H1 (cell line): ENCODE measurements around the gene KIAA1328. TPM values are rescaled to one million over a fixed set of nuclear protein-coding genes. Genes with fewer than 3 reads are reported as not detected.

ENCODE experiments used
- CBX8 ChIP-seq: fragments of 300-800, 300-1000 bp; sonication (generic); IDR thresholded peaks from 2 replicates; pipeline ENCODE4 v1.7.1; 2016; ENCODE audit warnings: low read depth, low read length, borderline replicate concordance
- FOSL1 ChIP-seq: IDR thresholded peaks from 2 replicates; pipeline ENCODE4 v1.6.1; 2011; ENCODE audit warnings: mild to moderate bottlenecking, low read depth, low read length, moderate library complexity; ENCODE audit not compliant: insufficient read depth
- GABPA ChIP-seq: IDR thresholded peaks from 2 replicates; pipeline ENCODE4 v1.6.1; 2011; ENCODE audit warnings: mild to moderate bottlenecking, low read length, moderate library complexity, borderline replicate concordance; ENCODE audit not compliant: insufficient read depth
- KDM4A ChIP-seq: IDR thresholded peaks from one replicate; pipeline ENCODE4 v1.7.1; 2012; ENCODE audit warnings: low read depth, mild to moderate bottlenecking, moderate library complexity, low read length, inconsistent platforms; ENCODE audit not compliant: severe bottlenecking
- SP1 ChIP-seq: IDR thresholded peaks from 2 replicates; pipeline ENCODE4 v1.6.1; 2011; ENCODE audit warnings: low read depth, low read length
- SRF ChIP-seq: IDR thresholded peaks from 2 replicates; pipeline ENCODE4 v1.6.1; 2011; ENCODE audit warnings: mild to moderate bottlenecking, low read depth, low read length, moderate library complexity
- polyA plus RNA-seq, 7 experiments: library from polyadenylated mRNA; depleted of rRNA in 3 of 7; stranded (reverse) in 5 of 7; unstranded in 2 of 7; fragments of >200 nt in 5 of 7; fragments of 200-250 nt in 2 of 7; gene quantifications; 1 replicate in 5 of 7; 2 replicates in 1 of 7; 4 replicates in 1 of 7; pipeline versions ENCODE4 v1.2.1 to v1.2.3, GENCODE V29; 2011 to 2013; ENCODE audit warnings: missing spikeins in 2 of 7, mixed read lengths in 2 of 7
- total RNA-seq: library from RNA; stranded (reverse); fragmentation: NEBNext Ultra II Directional; extraction: Animal tissue kit (Norgen Biotek cat#: 25700); gene quantifications from 2 replicates; pipeline ENCODE4 v1.2.1, GENCODE V29; 2021
- TF ChIP-seq, protein P1 (sequence below): IDR thresholded peaks from 2 replicates; pipeline ENCODE4 v1.6.1; 2011; ENCODE audit warnings: low read depth, mild to moderate bottlenecking, low read length; ENCODE audit not compliant: insufficient read depth

Gene KIAA1328
- total and polyA plus RNA-seq, 2 of the 8 experiments (the other 6 are each of a cell fraction or from before 2014, with no cell fraction given), result 2.6 to 5.7 TPM

GRCh38 chr18:37042381-37042780, 213.5 kb downstream of the KIAA1328 start (continued):
- TF ChIP-seq, protein P1, sequence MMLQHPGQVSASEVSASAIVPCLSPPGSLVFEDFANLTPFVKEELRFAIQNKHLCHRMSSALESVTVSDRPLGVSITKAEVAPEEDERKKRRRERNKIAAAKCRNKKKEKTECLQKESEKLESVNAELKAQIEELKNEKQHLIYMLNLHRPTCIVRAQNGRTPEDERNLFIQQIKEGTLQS, result no peak
- TF ChIP-seq CBX8 (no peak), GABPA (no peak), FOSL1 (no peak), KDM4A (no peak), SRF (no peak), SP1 (no peak)
